K562 (cell line): ENCODE data around the gene DAPK3.

Experiments
- E2F6 ChIP-seq, 2 experiments: IDR thresholded peaks; 2 replicates each; pipeline ENCODE4 v1.6.1; 2011; ENCODE audit warnings: borderline replicate concordance in 1 of 2, control low read depth in 1 of 2, low read depth in 1 of 2, low read length in 1 of 2, mild to moderate bottlenecking in 1 of 2, mixed read lengths in 1 of 2, moderate library complexity in 1 of 2; ENCODE audit not compliant: insufficient read depth in 1 of 2, insufficient read length in 1 of 2, poor library complexity in 1 of 2, severe bottlenecking in 1 of 2; ENCODE audit errors: extremely low read depth in 1 of 2
- ELF1 ChIP-seq: fragments of 200-800 bp; sonication (Bioruptor generic); IDR thresholded peaks from 2 replicates; pipeline ENCODE4 v1.6.1; 2016; ENCODE audit warnings: missing genetic modification characterization, missing compliant biosample characterization
- PML ChIP-seq: IDR thresholded peaks from 2 replicates; pipeline ENCODE4 v1.6.1; 2012; ENCODE audit warnings: low read length, inconsistent platforms
- ZNF785 ChIP-seq: fragments of 250-450 bp; sonication (Bioruptor Pico); IDR thresholded peaks from 2 replicates; pipeline ENCODE4 v1.4.0; 2020; ENCODE audit warnings: mild to moderate bottlenecking
- TF ChIP-seq, protein P1 (sequence below), 2 experiments: IDR thresholded peaks; 2 replicates each; pipeline ENCODE4 v1.6.1; 2012; ENCODE audit warnings: improper control_type of control experiment in 2 of 2, low read depth in 2 of 2, low read length in 2 of 2, borderline replicate concordance in 1 of 2

DNA sequence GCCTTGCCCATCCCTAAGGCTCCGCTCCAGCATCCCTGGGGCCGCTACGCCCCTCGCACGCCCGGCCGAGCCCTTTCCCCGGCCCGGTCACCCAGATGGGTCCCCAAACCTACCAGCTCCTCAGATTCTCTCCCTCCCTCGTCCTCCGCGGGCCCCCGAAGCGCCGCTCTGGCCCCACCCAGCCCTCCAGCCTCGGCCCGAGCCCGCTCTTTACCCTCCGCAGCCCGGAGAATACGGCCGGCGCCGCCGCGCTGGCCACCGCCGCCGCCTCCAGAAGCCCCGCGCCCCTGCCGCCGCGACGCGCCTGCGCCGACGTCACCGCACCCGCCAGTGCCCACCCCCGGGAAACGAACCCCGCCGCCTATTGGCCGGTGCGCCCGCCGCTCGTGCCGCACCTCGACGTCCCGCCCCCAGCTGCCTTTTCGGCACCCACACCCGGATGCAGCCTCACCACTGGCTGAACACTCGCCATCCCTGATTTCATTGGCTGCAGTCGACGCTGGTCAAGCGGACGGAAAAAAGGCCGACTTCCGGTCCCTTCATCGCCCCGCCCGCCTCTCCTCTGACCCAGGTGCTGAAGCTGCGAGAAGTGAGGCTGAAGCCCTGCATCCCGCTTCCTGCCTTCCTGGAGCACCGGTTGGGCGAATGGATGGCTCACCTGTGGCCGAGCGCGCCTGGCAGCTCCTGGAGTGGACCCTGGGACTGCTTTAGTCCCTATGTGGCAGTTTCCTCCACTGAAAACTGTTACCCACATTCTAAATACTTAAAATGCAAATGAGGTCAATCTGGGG lies at the start of gene DAPK3:
- TF ChIP-seq ZNF785 (no peak), E2F6 (IDR thresholded peaks at IDR 0.05; ENCODE audit: borderline replicate concordance in 1 of 2, extremely low read depth in 1 of 2, insufficient read depth in 1 of 2, insufficient read length in 1 of 2, low read depth in 1 of 2, low read length in 1 of 2, poor library complexity in 1 of 2, severe bottlenecking in 1 of 2) (peak; percentile 21 to 38), ELF1 (peak; percentile 89), PML (no peak)
- TF ChIP-seq, protein P1, sequence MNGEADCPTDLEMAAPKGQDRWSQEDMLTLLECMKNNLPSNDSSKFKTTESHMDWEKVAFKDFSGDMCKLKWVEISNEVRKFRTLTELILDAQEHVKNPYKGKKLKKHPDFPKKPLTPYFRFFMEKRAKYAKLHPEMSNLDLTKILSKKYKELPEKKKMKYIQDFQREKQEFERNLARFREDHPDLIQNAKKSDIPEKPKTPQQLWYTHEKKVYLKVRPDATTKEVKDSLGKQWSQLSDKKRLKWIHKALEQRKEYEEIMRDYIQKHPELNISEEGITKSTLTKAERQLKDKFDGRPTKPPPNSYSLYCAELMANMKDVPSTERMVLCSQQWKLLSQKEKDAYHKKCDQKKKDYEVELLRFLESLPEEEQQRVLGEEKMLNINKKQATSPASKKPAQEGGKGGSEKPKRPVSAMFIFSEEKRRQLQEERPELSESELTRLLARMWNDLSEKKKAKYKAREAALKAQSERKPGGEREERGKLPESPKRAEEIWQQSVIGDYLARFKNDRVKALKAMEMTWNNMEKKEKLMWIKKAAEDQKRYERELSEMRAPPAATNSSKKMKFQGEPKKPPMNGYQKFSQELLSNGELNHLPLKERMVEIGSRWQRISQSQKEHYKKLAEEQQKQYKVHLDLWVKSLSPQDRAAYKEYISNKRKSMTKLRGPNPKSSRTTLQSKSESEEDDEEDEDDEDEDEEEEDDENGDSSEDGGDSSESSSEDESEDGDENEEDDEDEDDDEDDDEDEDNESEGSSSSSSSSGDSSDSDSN (IDR thresholded peaks at IDR 0.05; ENCODE audit: borderline replicate concordance in 1 of 2, low read depth in 2 of 2, low read length in 2 of 2) = no peak
